Measurements from ENCODE around the gene GSG1L. TPM values are rescaled to one million over a fixed set of nuclear protein-coding genes. Genes with fewer than 3 reads are reported as not detected.

Gene GSG1L
- total RNA-seq, 1 donor from 2014 or later, result not detected

Other genes with a start within 250 kb of the GSG1L start
- gene XPO6, start 148.3 kb upstream of the GSG1L start, total RNA-seq, result 76.8 and 106 TPM in 2 replicates
- gene SBK1, start 228.8 kb upstream of the GSG1L start, total RNA-seq, result 0.04 and 0.07 TPM in 2 replicates

All from pulmonary artery endothelial cell (primary cell).